Neural progenitor cell (in vitro differentiated cells): ENCODE measurements around the gene RPL14.

Source experiments
- CTCF ChIP-seq: fragments of 200-600 bp; sonication (generic); IDR thresholded peaks from 2 replicates; pipeline ENCODE4 v1.5.1; 2017; ENCODE audit warnings: antibody characterized with exemption, mild to moderate bottlenecking
- EZH2 ChIP-seq: fragments of 200-600 bp; sonication (generic); IDR thresholded peaks from 2 replicates; pipeline ENCODE4 v1.6.1; 2017; ENCODE audit warnings: antibody characterized with exemption, mild to moderate bottlenecking, moderate library complexity
- EZH2phosphoT487 ChIP-seq: fragments of 200-600 bp; sonication (generic); IDR thresholded peaks from 2 replicates; pipeline ENCODE4 v1.6.1; 2017; ENCODE audit warnings: antibody characterized with exemption

- TF ChIP-seq CTCF: no peak
- TF ChIP-seq EZH2: no peak
- TF ChIP-seq EZH2phosphoT487: no peak
Measured at GRCh38 chr3:40465111-40465407, 7.9 kb downstream of the RPL14 start.
